ENCODE data around the gene BAZ1A. TPM values are rescaled to one million over a fixed set of nuclear protein-coding genes. Genes with fewer than 3 reads are reported as not detected.

The BAZ1A gene
- total and polyA plus RNA-seq, 10 of the 15 experiments (the other 5 are each of a cell fraction or from before 2014, with no cell fraction given) = 34.3 to 96.5 (median 50.7) TPM

- Histone ChIP-seq H3K79me2 (ENCODE audit: control insufficient read depth, insufficient read depth, low read length) (no peaks in the 10 kb centered on the region), H3K4me1 (ENCODE audit: control insufficient read depth, insufficient read depth, low read length) (no peaks in the 10 kb centered on the region), H2AFZ (ENCODE audit: control insufficient read depth, low read depth, low read length) (no peak overlapping the region), H3K4me2 (ENCODE audit: control insufficient read depth, insufficient read depth) (no peak overlapping the region), H3K9ac (ENCODE audit: control insufficient read depth, insufficient read depth, low read length) (no peak overlapping the region), H3K4me3 (no peak overlapping the region), H4K20me1 (ENCODE audit: control insufficient read depth, insufficient read depth) (no peaks in the 10 kb centered on the region), H3K27me3 (replicated peaks in 1 of 2; ENCODE audit: control insufficient read depth in 2 of 2, insufficient read depth in 2 of 2, low read length in 1 of 2) (no peaks in the 10 kb centered on the region), H3K9me3 (replicated peaks; ENCODE audit: control insufficient read depth, insufficient read depth, low read length) (no peaks in the 10 kb centered on the region), H3K36me3 (ENCODE audit: control insufficient read depth in 2 of 2, insufficient read depth in 2 of 2, low read length in 1 of 2) (peaks cover 10 to 34% of the 10 kb centered on the region in 2 experiments), H3K27ac (ENCODE audit: control insufficient read depth, insufficient read depth) (no peak overlapping the region)
- in situ Hi-C loops (cut with MboI) = no loop called here
- no TSS peak for BruUV-seq (replicated peaks)
- intact Hi-C loops (cut with micrococcal nuclease; ENCODE audit: unreplicated experiment) = no loop called here
- CTCF ChIA-PET = no interaction called here
- no peak for DNase-seq (ENCODE audit: low read depth, low spot score)
- ATAC-seq = no peak
- POLR2A ChIA-PET = no interaction called here
- SMC1A ChIA-PET (ENCODE audit: uncharacterized antibody, unreplicated experiment) = no interaction called here
- WGBS (ENCODE audit: insufficient coverage, insufficient replicate concordance, low lambda C conversion rate, missing lambda C conversion rate) = 94% methylated on average over 24 of the region's 24 CpGs
- RAD21 ChIA-PET (ENCODE audit: unreplicated experiment) = no interaction called here
- TF ChIP-seq ZNF207 (IDR thresholded peaks at IDR 0.05; ENCODE audit: borderline replicate concordance) (no peak), IKZF2 (IDR thresholded peaks at IDR 0.05) (no peak), SP1 (IDR thresholded peaks at IDR 0.05; ENCODE audit: low read depth, low read length) (no peak), ZSCAN29 (IDR thresholded peaks at IDR 0.05) (no peak), SPI1 (IDR thresholded peaks at IDR 0.05; ENCODE audit: borderline replicate concordance, insufficient read depth, low read depth, low read length) (no peak)
- no peak for FAIRE-seq
These were observed 77.2 kb downstream of the BAZ1A start for GRCh38 chr14:34797747-34798583.

GRCh38 chr14:34796902-34797301, 78.3 kb downstream of the BAZ1A start:
- Histone ChIP-seq H3K4me3 (no peak overlapping the region), H2AFZ (ENCODE audit: control insufficient read depth, low read depth, low read length) (no peak overlapping the region), H3K27ac (ENCODE audit: control insufficient read depth, insufficient read depth) (no peak overlapping the region), H3K27me3 (replicated peaks in 1 of 2; ENCODE audit: control insufficient read depth in 2 of 2, insufficient read depth in 2 of 2, low read length in 1 of 2) (no peaks in the 10 kb centered on the region), H3K79me2 (ENCODE audit: control insufficient read depth, insufficient read depth, low read length) (no peaks in the 10 kb centered on the region), H3K36me3 (ENCODE audit: control insufficient read depth in 2 of 2, insufficient read depth in 2 of 2, low read length in 1 of 2) (peaks cover 8 to 37% of the 10 kb centered on the region in 2 experiments), H3K9ac (ENCODE audit: control insufficient read depth, insufficient read depth, low read length) (no peak overlapping the region), H3K4me1 (ENCODE audit: control insufficient read depth, insufficient read depth, low read length) (no peaks in the 10 kb centered on the region), H4K20me1 (ENCODE audit: control insufficient read depth, insufficient read depth) (no peaks in the 10 kb centered on the region), H3K9me3 (replicated peaks; ENCODE audit: control insufficient read depth, insufficient read depth, low read length) (no peaks in the 10 kb centered on the region), H3K4me2 (ENCODE audit: control insufficient read depth, insufficient read depth) (no peak overlapping the region)
- no peak for FAIRE-seq
- intact Hi-C loops (cut with micrococcal nuclease; ENCODE audit: unreplicated experiment) = no loop called here
- no peak for DNase-seq (ENCODE audit: low read depth, low spot score)
- ChIA-PET SMC1A (ENCODE audit: uncharacterized antibody, unreplicated experiment) (no interaction called here), CTCF (no interaction called here), RAD21 (ENCODE audit: unreplicated experiment) (no interaction called here), POLR2A (no interaction called here)
- BruUV-seq (replicated peaks) = no TSS peak
- in situ Hi-C loops (cut with MboI) = no loop called here
- no peak for TF ChIP-seq IKZF2 (IDR thresholded peaks at IDR 0.05)
- TF ChIP-seq ELK1 (IDR thresholded peaks at IDR 0.05; ENCODE audit: low read depth, low read length) = no peak
- no peak for TF ChIP-seq ATF3 (IDR thresholded peaks at IDR 0.05; ENCODE audit: borderline replicate concordance, extremely low read depth, low read depth, low read length)
- WGBS (ENCODE audit: insufficient coverage, insufficient replicate concordance, low lambda C conversion rate, missing lambda C conversion rate) = 100% methylated on average over 1 of the region's 1 CpG
- no peak for ATAC-seq

All from GM12878 (cell line).